HepG2 (cell line): ENCODE results near the gene FRMD8. TPM values are rescaled to one million over a fixed set of nuclear protein-coding genes. Genes with fewer than 3 reads are reported as not detected.

Source experiments
- ARNT ChIP-seq: fragments of 450-650 bp; IDR thresholded peaks from 2 replicates; pipeline ENCODE4 v1.6.1; 2017
- BCL6 ChIP-seq: IDR thresholded peaks from 2 replicates; pipeline ENCODE4 v1.6.1; 2016; ENCODE audit warnings: missing genetic modification reagents, missing compliant biosample characterization
- EHMT2 ChIP-seq: fragments of 200-600 bp; sonication (generic); IDR thresholded peaks from 2 replicates; pipeline ENCODE4 v1.7.0; 2017; ENCODE audit warnings: antibody characterized with exemption, low read depth, low read length, borderline replicate concordance
- MED8 ChIP-seq: sonication (generic); formaldehyde crosslinking; IDR thresholded peaks from 2 replicates; pipeline ENCODE4 v1.8.1; 2023; ENCODE audit warnings: mild to moderate bottlenecking, missing genetic modification reagents; ENCODE audit not compliant: insufficient replicate concordance
- MTERF4 ChIP-seq: sonication (generic); formaldehyde crosslinking; IDR thresholded peaks from 2 replicates; pipeline ENCODE4 v1.8.0; 2023; ENCODE audit warnings: mild to moderate bottlenecking, missing genetic modification reagents
- MYNN ChIP-seq: sonication (generic); formaldehyde crosslinking; IDR thresholded peaks from 2 replicates; pipeline ENCODE4 v1.4.0; 2020; ENCODE audit warnings: mild to moderate bottlenecking, low read depth, missing genetic modification reagents
- NR2C2 ChIP-seq: sonication (generic); formaldehyde crosslinking; IDR thresholded peaks from 2 replicates; pipeline ENCODE4 v1.4.0; 2020; ENCODE audit warnings: missing genetic modification reagents, mild to moderate bottlenecking, moderate library complexity, borderline replicate concordance
- SRSF1 ChIP-seq: fragments of 200-400 bp; formaldehyde crosslinking; optimal IDR thresholded peaks from 2 replicates; pipeline ENCODE3; 2017; ENCODE audit warnings: mild to moderate bottlenecking, low read depth, low read length, moderate library complexity
- ZBTB4 ChIP-seq: sonication (generic); formaldehyde crosslinking; IDR thresholded peaks from 2 replicates; pipeline ENCODE4 v1.4.0; 2020; ENCODE audit warnings: missing genetic modification reagents, mild to moderate bottlenecking, borderline replicate concordance
- ZNF10 ChIP-seq: sonication (generic); formaldehyde crosslinking; IDR thresholded peaks from 2 replicates; pipeline ENCODE4 v1.4.0; 2020; ENCODE audit warnings: mild to moderate bottlenecking, low read depth, missing genetic modification reagents, borderline replicate concordance
- ZNF260 ChIP-seq: sonication (generic); formaldehyde crosslinking; IDR thresholded peaks from 2 replicates; pipeline ENCODE4 v1.4.0; 2020; ENCODE audit warnings: missing genetic modification reagents, low read depth, mild to moderate bottlenecking, borderline replicate concordance
- ZNF512 ChIP-seq: sonication (generic); formaldehyde crosslinking; IDR thresholded peaks from 2 replicates; pipeline ENCODE4 v1.4.0; 2020; ENCODE audit warnings: mild to moderate bottlenecking, missing genetic modification reagents
- ZNF513 ChIP-seq: sonication (generic); formaldehyde crosslinking; conservative IDR thresholded peaks from 2 replicates; pipeline ENCODE4 v1.5.0; 2020; ENCODE audit warnings: missing genetic modification reagents
- ZNF564 ChIP-seq: sonication (generic); formaldehyde crosslinking; IDR thresholded peaks from 2 replicates; pipeline ENCODE4 v1.8.1; 2023; ENCODE audit warnings: mild to moderate bottlenecking, missing genetic modification reagents
- ZNF766 ChIP-seq: sonication (generic); formaldehyde crosslinking; IDR thresholded peaks from 2 replicates; pipeline ENCODE4 v1.5.0; 2020; ENCODE audit warnings: missing genetic modification reagents, borderline replicate concordance
- polyA plus RNA-seq, 8 experiments: library from polyadenylated mRNA; depleted of rRNA in 3 of 8; stranded (reverse) in 7 of 8; unstranded in 1 of 8; fragments of >200 nt; fragmentation: Illumina TruSeq in 4 of 8; extraction: Trizol in 4 of 8; gene quantifications; 2 replicates each; pipeline versions ENCODE4 v1.2.1 to v1.2.3, GENCODE V29; 2011 to 2016; ENCODE audit warnings: low read depth in 4 of 8, missing spikeins in 1 of 8, mixed read lengths in 1 of 8; ENCODE audit not compliant: insufficient read depth in 1 of 8
- total RNA-seq, 5 experiments: library from RNA; depleted of rRNA; stranded (reverse); fragments of >200 nt; fragmentation: Illumina TruSeq; extraction: Trizol; gene quantifications; 2 replicates each; pipeline ENCODE4 v1.2.3, GENCODE V29; 2016; ENCODE audit warnings: low read depth in 1 of 5
- TF ChIP-seq, protein P1 (sequence below): sonication (generic); formaldehyde crosslinking; IDR thresholded peaks from 2 replicates; pipeline ENCODE4 v1.4.0; 2020; ENCODE audit warnings: mild to moderate bottlenecking, low read depth, missing genetic modification reagents
- TF ChIP-seq, protein P2 (sequence below): sonication (generic); formaldehyde crosslinking; IDR thresholded peaks from 2 replicates; pipeline ENCODE4 v1.5.0; 2020; ENCODE audit warnings: mild to moderate bottlenecking, missing genetic modification reagents, borderline replicate concordance

The FRMD8 gene
- total and polyA plus RNA-seq, 2 of the 13 experiments (the other 11 are each of a cell fraction or from before 2014, with no cell fraction given), result 5.8 to 20.6 TPM

DNA sequence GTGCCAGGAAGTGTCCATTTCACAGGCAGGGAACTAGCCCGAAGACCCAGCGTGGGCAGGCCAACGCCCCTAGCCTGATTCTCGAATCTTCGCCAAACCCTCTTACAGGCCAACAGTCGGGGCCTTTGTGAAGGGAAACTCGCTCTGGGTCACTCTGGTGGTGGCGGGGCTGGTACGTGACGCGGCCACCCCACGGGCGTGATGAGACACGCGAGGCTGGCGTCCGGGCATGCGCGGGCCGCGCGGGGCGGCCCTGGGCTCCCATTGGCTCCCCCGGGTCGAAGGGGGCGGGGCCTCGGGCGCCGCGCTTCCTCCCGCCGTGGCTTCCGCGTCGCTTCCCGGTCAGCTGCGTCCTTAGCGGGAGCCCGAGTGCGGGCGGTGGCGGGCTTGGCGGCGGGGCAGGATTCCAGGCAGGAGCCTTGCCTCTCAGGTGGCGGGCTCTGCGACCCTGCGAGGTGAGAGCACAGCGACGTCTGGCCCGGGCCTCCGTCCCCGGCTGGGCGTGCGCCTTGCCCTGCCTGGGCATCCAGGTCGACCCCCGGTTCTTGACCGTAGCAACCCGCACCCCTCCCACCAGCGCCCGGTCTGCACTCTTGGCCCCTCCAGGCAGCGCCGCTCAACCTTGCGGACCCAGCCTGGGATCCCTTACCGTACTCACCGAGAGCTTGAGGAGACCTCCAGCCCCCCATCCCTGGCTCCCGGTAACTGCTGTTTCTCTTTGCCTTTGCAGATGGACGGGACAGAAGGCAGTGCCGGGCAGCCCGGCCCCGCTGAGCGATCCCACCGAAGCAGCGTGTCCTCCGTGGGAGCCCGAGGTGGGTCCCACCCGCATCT, at the start of gene FRMD8 (continued):
- TF ChIP-seq, protein P1, sequence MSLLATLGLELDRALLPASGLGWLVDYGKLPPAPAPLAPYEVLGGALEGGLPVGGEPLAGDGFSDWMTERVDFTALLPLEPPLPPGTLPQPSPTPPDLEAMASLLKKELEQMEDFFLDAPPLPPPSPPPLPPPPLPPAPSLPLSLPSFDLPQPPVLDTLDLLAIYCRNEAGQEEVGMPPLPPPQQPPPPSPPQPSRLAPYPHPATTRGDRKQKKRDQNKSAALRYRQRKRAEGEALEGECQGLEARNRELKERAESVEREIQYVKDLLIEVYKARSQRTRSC, result peak; percentile 78; the same call in 1 of the 2 replicates
- TF ChIP-seq ZNF766 (CRISPR knock-in tag) (no peak; the same call in 1 of the 2 replicates), ZBTB4 (CRISPR knock-in tag) (no peak), ZNF260 (no peak), EHMT2 (no peak), ZNF10 (CRISPR knock-in tag) (no peak), MED8 (CRISPR knock-in tag) (peak; percentile 68), ZNF512 (no peak), ZNF564 (CRISPR knock-in tag) (no peak), SRSF1 (no peak), NR2C2 (CRISPR knock-in tag) (peak; percentile 32; the same call in 1 of the 2 replicates), ARNT (no peak), MTERF4 (CRISPR knock-in tag) (0 out of 2 replicates have a peak, but pooled peaks have one; percentile 29), BCL6 (CRISPR knock-in tag) (no peak), ZNF513 (CRISPR knock-in tag) (no peak), MYNN (CRISPR knock-in tag) (no peak)
- TF ChIP-seq, protein P2, sequence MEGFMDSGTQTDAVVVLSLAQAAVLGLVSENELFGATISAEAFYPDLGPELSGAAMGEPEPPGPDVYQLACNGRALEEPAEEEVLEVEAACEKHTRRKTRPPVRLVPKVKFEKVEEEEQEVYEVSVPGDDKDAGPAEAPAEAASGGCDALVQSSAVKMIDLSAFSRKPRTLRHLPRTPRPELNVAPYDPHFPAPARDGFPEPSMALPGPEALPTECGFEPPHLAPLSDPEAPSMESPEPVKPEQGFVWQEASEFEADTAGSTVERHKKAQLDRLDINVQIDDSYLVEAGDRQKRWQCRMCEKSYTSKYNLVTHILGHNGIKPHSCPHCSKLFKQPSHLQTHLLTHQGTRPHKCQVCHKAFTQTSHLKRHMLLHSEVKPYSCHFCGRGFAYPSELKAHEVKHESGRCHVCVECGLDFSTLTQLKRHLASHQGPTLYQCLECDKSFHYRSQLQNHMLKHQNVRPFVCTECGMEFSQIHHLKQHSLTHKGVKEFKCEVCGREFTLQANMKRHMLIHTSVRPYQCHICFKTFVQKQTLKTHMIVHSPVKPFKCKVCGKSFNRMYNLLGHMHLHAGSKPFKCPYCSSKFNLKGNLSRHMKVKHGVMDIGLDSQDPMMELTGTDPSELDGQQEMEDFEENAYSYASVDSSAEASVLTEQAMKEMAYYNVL (CRISPR knock-in tag), result no peak
